ENCODE measurements around the gene FECH.

DNA sequence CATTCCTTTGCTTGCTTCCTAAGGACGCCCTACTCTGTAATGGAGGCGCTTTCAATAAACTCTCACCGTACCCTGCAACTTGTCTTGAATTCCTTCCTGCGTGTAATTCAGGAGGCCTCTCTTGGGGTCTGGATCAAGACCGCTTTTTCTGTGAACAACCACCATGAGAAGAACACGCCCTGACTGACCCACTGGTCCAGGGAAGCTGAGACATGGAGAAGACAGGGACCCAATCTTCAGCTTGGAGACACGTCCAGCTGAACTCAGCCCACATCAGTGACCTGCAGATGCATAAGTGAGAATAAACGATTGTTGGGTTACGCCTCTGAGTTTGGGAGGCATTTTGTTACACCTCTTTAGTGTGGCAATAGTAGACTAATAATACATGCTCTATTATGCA lies 42.9 kb upstream of the FECH start:
- TF ChIP-seq, protein P1, sequence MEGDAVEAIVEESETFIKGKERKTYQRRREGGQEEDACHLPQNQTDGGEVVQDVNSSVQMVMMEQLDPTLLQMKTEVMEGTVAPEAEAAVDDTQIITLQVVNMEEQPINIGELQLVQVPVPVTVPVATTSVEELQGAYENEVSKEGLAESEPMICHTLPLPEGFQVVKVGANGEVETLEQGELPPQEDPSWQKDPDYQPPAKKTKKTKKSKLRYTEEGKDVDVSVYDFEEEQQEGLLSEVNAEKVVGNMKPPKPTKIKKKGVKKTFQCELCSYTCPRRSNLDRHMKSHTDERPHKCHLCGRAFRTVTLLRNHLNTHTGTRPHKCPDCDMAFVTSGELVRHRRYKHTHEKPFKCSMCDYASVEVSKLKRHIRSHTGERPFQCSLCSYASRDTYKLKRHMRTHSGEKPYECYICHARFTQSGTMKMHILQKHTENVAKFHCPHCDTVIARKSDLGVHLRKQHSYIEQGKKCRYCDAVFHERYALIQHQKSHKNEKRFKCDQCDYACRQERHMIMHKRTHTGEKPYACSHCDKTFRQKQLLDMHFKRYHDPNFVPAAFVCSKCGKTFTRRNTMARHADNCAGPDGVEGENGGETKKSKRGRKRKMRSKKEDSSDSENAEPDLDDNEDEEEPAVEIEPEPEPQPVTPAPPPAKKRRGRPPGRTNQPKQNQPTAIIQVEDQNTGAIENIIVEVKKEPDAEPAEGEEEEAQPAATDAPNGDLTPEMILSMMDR (IDR thresholded peaks at IDR 0.05): no peak
- TF ChIP-seq POLR2AphosphoS5 (IDR thresholded peaks at IDR 0.05) (no peak), EP300 (IDR thresholded peaks at IDR 0.05) (no peak), POLR2A (IDR thresholded peaks at IDR 0.05; ENCODE audit: low read depth) (no peak)

Data from esophagus muscularis mucosa (tissue), 4 donors.